AG04449 (cell line): ENCODE data around the gene PYDC2.

Experiments used
- CTCF ChIA-PET: fragments of 350-600 bp; formaldehyde crosslinking; extraction: SDS; loops from one replicate; lab custom pipeline; 2021; ENCODE audit warnings: antibody characterized with exemption; lab: Yijun Ruan, JAX
- POLR2A ChIA-PET: fragments of 400-600, 350-600 bp; formaldehyde crosslinking; extraction: SDS; loops from one replicate; lab custom pipeline; 2020; ENCODE audit warnings: antibody characterized with exemption, inconsistent platforms; lab: Yijun Ruan, JAX
- DNase-seq: peaks from one replicate; pipeline ENCODE4 v3.0.0-alpha.2; 2010; ENCODE audit warnings: low read depth, low spot score
- H3K4me3 ChIP-seq: 2 replicates; pipeline ENCODE4 v1.5.1; 2011; ENCODE audit warnings: low read depth, mild to moderate bottlenecking, control low read depth, low read length
- CTCF ChIP-seq: IDR thresholded peaks from one replicate; pipeline ENCODE4 v1.5.1; 2011; ENCODE audit warnings: mild to moderate bottlenecking, moderate library complexity, low read length, control low read depth, inconsistent platforms; ENCODE audit not compliant: insufficient read depth; ENCODE audit errors: missing control alignments

The PYDC2 gene

GRCh38 chr3:191431160-191431822, 29.7 kb upstream of the PYDC2 start:
- no peak for DNase-seq
- H3K4me3 ChIP-seq: no peak overlapping the region
- TF ChIP-seq CTCF: no peak
- CTCF ChIA-PET: no interaction called here
- POLR2A ChIA-PET: no interaction called here

- POLR2A ChIA-PET: no interaction called here
- TF ChIP-seq CTCF: no peak
- DNase-seq: no peak
- CTCF ChIA-PET: no interaction called here
- no peak overlapping the region for H3K4me3 ChIP-seq
Observed at GRCh38 chr3:191432162-191432561, 28.8 kb upstream of the PYDC2 start.

DNA sequence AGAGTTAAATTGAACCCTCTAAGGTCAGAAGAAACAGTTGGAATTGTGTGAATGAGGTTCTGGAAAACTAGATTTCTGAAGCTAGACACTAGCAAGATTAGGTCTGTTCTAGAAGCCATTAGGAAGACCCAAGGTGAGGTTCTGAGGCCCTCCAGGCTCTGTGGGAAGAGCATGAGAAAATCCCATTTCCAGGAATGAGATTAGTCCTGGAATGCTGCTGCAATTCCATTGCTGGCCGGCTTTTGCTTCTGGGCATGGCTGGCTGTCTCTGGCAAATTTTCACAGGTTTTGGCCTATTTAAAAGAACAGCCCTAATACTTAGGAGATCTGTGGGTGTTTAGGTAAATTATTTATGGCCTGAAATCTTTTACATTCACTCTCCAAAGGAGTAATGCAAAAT, 26.9 kb upstream of the PYDC2 start:
- no peak for DNase-seq
- ChIA-PET CTCF (no interaction called here), POLR2A (no interaction called here)
- no peak overlapping the region for H3K4me3 ChIP-seq
- no peak for TF ChIP-seq CTCF

DNA sequence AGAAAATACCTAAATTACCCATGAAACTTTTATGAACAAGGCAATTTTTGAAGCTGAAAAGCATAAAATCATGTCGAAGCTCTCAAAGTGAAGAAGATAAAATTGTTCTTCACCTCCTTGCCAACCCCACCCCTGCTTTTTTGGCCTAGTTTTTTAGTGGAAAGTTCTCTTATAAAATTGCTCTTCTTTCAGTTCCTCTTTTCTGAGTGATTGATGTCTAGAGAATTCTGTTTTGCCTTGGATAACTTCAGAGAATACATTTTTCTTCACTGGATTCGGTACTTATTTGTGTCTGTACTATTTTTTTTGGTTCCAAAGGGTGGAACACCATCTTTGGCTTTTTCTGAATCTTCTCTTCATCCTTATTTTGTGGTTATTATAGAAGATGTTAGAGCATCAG, 25.0 kb upstream of the PYDC2 start:
- TF ChIP-seq CTCF: no peak
- H3K4me3 ChIP-seq: no peak overlapping the region
- CTCF ChIA-PET: no interaction called here
- POLR2A ChIA-PET: no interaction called here
- DNase-seq: no peak

DNA sequence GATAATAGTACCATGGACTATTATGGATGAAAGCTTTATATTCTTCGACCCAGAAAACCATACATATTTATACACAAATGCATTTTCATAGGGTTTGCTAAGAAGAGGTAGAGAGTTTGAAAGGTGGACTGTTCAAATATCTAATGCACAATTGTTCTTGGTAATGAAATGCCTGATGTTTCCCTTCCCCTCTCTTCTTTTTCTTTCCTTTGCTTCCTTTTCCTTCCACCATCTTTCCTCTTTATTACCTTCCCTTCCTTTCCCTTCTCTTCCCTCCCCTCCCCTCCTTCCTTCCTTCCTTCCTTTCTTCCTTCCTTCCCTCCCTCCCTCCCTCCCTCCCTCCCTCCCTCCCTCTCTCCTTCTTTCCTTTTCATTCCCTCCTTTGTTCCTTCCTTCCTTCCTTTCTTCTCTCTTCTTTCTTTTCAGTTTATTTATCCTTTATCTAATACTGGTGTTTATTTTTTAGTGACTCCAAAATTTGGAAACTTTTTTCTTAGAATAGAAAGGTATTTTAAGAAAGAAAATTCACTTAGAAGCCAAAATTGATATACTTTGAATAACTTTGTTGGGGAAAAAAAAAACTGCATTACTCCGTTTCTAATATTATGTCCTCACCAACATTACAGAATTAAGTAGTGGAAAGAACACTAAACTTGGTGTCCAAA, 22.7 kb upstream of the PYDC2 start:
- CTCF ChIA-PET: no interaction called here
- POLR2A ChIA-PET: no interaction called here
- H3K4me3 ChIP-seq: no peak overlapping the region
- TF ChIP-seq CTCF: no peak
- no peak for DNase-seq

- no peak for TF ChIP-seq CTCF
- ChIA-PET POLR2A (no interaction called here), CTCF (no interaction called here)
- no peak overlapping the region for H3K4me3 ChIP-seq
- DNase-seq: no peak
Observed at GRCh38 chr3:191440532-191440931, 20.4 kb upstream of the PYDC2 start.
